ENCODE results near the gene STK4.
"Not testable (repeated sequence)": the region's sequence is repeated elsewhere in the genome, so short reads cannot be mapped to it uniquely, and the experiment has no call there.

Gene STK4

GRCh38 chr20:44990425-44990824, 24.1 kb downstream of the STK4 start:
- peak; percentile 80 for DNase-seq

DNA sequence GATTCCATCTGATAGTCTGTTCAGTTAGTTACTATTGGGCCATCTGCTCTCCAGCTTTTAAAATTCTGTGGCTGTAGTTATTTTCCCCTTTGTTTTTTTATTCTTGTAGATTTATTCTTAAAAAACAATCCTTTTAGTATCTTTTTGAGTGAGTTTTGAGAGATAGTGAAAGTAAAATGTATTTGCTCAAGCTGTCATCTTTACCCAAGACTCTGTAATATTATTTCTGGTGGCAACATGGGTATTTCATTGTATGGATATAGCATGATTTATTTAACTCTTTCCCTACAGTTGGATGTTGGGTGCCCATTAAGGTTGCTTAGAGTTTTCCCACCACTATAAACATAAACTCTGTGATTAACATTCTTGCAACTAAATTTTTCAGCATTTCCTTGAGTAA, 24.6 kb downstream of the STK4 start:
- DNase-seq, result no peak

DNA sequence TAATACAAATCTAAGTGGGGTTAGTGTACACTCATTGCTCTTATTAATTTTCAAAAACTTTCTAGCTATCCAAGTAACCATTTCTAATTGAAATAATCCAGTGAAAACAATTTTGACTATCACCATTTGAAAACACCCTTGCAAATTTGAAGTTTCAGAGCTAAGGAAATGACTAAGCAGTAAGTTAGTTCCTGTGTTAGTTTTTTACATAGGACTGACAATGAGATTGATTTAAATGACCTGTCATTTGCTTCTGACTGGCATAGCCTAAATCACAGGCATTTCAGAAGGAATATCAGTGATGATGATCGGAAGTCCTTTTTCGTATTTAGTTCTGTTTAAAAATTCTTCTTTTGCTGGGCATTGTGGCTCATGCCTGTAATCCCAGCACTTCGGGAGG, 27.0 kb downstream of the STK4 start:
- peak; percentile 58 for DNase-seq

- DNase-seq, result no peak
These were observed 30.9 kb downstream of the STK4 start for GRCh38 chr20:44997171-44997570.

- DNase-seq, result no peak
These were observed 31.4 kb downstream of the STK4 start for GRCh38 chr20:44997668-44998067.

- no peak for DNase-seq
These were observed 42.3 kb downstream of the STK4 start for GRCh38 chr20:45008521-45009049.

DNA sequence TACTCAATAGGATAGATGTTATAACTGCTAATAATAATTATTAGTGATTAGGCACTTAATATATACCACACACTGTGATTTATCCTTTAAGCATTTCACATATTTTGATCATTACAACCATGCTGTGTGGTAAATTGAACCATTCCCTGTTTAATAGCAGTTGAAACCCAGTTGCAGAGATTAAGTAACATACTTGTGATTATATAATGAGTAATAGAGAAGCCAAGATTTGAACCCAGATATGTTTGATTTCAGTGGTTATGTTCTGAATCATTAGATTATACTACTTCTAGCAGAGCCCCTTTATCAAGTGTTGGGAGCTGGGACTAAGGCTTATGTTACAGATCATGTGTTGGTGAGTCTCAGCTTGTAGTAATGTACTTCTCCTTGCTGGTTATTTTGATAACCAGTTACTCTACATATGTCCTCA, 44.1 kb downstream of the STK4 start:
- DNase-seq, result no peak

DNA sequence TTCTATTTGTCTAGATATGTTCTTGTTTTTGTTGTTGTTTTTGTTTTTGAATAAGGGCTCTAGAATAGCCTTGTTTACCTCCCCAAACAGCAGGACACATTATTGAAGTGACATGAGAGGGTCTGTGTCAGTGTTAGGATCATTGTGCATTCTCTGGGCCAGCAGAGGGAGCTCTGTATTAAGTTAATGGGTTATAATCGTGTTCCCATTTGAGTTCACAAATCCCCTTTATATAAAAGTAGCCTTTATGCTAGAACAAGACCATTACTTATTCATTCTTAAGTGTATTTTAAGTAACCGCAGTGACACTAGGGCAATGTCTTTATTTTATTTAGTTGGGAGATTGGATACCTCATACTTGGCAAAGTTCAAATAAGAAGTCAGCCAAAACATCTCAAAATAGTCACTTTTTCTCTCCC, 44.8 kb downstream of the STK4 start:
- peak; percentile 56 for DNase-seq

- DNase-seq, result no peak
These were observed 46.5 kb downstream of the STK4 start for GRCh38 chr20:45012682-45013302.

DNA sequence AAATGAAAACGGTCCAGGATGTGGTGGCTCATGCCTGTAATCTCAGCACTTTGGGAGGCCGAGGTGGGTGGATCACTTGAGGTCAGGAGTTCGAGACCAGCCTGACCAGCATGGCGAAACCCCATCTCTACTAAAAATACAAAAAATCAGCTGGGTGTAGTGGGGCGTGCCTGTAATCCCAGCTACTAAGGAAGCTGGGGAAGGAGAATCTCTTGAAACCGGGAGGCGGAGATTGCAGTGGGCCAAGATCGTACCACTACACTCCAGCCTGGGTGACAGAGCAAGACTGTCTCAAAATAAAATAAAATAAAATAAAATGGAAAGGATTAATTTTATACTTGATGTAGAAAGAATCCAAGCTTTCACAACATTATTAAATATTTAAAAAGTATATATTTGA, 47.8 kb downstream of the STK4 start:
- not testable (repeated sequence) for DNase-seq

DNA sequence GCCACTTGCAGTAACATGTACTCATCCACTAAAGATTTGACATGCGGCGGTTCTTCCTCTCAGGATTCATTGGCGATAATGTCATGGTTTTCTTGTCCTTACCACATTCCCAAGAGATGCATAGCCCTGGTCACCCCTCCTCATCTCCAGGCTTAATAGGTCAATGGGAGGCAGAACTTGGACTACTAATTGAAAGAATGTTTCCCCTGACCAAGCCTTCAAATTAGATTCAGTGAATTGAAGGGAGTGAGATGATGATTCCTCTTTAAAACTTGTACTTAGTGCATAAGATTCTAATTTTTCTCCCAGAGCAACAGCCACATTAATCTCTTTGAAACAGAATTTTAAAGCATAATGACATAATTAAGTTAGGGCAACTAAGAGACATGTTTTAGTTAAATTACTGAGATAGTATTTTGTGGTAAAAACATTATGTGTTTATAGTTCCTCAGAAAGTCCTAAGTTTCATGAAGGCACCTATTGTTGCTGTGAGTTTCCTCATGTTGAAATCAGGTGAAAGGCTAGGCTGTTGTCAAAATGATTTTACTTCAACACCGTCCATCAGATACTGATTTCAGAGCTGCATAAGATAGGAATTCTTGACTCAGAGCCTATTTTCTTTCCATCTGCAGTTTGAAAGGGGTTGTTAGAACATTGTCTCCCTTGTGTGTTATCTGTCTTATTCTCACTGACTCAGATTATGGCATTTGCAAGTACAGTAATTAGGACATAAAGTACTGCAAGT, 48.5 kb downstream of the STK4 start:
- DNase-seq, result no peak

- no peak for DNase-seq
These were observed 49.9 kb downstream of the STK4 start for GRCh38 chr20:45016089-45016671.

DNA sequence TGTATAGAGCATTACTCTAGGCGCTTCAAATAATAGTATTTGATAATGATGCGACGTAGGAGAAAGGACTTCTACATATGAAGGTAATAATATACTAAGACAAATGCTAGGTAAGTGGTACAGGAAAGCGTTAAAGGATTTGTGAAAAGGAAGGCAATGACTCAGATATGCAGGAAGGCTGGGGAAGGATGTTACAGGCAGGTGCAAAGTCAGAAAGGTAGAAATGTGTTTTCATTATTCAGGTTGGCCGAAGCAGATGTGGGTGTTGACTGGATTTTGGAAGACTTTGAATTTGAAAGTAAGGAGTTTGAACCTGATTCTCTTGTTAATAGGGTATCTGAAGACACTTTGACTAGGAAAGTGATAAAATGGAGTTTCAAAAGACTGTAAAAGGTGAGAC, 51.0 kb downstream of the STK4 start:
- no peak for DNase-seq

DNA sequence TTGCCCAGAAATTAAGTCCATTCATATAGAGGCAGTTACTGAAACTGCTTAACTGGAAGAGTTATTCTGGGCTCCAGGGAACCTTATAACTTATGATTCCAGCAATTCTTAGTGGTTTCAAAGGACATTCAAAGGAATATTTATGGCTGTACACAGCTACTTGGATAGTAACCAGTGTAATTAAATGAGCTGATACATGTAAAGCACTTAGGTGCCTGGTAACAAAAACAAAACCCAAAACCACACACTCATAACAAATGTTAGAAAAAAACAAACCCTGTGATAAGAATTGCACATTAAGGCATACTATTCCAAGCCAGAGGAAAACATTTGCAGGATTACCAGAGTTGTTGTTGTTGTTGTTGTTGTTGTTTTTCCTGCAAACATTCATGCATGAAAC, 51.5 kb downstream of the STK4 start:
- no peak for DNase-seq

- DNase-seq, result no peak
These were observed 52.9 kb downstream of the STK4 start for GRCh38 chr20:45019027-45019761.

- DNase-seq, result no peak
These were observed 53.4 kb downstream of the STK4 start for GRCh38 chr20:45019762-45020123.

- no peak for DNase-seq
These were observed 54.0 kb downstream of the STK4 start for GRCh38 chr20:45020236-45020886.

DNA sequence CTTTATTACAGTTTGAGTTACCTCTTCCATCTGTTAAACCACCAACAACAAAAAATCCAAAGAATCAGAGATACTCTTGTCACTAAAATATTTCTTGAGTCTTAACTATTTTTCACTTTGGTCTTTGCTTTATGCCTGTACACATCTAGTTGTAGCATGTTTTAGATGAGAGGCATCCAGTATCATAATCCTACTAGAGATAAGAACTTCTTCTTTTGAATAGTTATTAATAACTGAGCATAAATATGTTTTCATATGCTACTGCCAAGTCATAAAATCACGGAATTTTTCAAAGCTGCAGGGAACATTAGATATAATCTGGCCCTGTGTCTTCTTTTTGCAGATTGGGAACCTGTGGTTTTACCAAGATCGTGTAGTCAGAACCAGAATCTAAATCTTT, 55.3 kb downstream of the STK4 start:
- no peak for DNase-seq

- not testable (repeated sequence) for DNase-seq
These were observed 56.8 kb downstream of the STK4 start for GRCh38 chr20:45023140-45023539.

DNA sequence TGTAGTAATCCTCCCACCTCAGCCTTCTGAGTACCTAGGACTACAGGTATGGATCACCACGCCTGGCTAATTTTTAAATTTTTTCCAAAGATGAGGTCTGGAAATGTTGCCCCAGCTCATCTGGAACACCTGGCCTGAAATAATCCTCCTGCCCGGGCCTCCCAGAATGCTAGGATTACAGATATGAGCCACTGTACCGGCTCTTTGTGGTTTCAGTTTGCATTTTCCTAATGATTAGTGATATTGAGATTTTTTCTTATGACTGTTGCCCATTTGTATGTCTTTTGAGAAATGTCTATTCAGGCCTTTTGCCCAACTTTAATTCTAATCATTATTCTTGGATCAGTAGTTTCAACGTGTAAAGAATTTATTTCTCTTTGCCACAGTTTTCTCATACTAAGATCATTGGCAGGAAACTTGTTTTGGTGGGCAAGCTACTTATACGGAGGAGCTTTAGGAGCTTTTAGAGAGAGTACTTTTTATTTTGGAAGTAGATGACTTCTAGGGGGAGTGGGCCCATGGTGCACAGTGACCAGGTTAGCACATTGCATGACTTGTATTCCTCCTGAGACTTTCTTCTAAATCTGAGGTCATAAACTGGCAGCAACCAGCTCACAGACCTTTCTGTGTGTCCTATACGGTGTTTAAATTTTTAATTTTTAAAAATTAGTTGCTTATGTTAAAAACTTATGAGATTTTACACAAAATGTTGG, 62.3 kb downstream of the STK4 start:
- peak; percentile 37 for DNase-seq

DNA sequence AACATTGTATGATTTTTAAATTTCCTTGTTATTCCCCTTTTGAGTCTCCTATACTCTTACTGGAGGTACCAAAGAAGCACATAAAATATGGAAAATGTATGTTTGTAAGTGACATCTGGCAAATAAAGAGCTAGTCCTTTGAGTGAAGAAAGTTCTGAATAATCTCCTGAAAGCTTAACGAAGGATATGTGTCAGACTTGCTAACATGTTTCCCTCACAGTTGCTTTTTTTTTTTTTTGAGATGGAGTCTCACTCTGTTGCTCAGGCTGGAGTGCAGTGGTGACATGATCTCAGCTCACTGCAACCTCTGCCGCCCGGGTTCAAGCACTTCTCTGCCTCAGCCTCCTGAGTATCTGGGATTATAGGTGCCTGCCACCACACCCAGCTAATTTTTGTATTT, 63.6 kb downstream of the STK4 start:
- no peak for DNase-seq

DNA sequence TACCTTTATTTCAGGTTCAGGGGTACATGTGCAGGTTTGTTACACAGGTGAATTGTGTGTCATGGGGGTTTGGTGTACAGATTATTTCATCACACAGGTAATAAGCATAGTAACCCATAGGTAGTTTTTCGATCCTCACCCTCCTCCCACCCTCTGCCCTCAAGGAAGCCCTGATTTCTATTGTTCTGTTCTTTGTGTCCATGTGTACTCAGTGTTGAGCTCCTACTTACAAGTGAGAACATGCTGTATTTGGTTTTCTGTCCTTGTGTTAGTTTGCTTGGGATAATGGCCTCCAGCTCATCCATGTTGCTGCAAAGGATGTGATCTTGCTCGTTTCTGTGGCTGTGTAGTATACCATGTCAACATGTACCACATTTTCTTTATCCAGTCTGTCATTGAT, 66.0 kb downstream of the STK4 start:
- DNase-seq, result no peak
